Ascending aorta (tissue), 2 donors: ENCODE data around the gene GSDME. TPM values are rescaled to one million over a fixed set of nuclear protein-coding genes. Genes with fewer than 3 reads are reported as not detected.

Source experiments
- DNase-seq, 2 donors: peaks; one replicate each; pipeline ENCODE4 v3.0.0-alpha.2; 2019; ENCODE audit warnings: low spot score in 2 of 2
- H3K27ac ChIP-seq, 2 donors: fragments of 200-600 bp; sonication (generic); one replicate each; pipeline ENCODE4 v1.5.1; 2016 to 2017; ENCODE audit warnings: mild to moderate bottlenecking in 1 of 2
- H3K27me3 ChIP-seq: fragments of 200-600 bp; sonication (generic); one replicate; pipeline ENCODE4 v1.5.1; 2017
- H3K36me3 ChIP-seq, 2 donors: fragments of 200-600 bp; sonication (generic); one replicate each; pipeline ENCODE4 v1.5.1; 2016
- H3K4me1 ChIP-seq, 2 donors: fragments of 200-600 bp; sonication (generic); one replicate each; pipeline ENCODE4 v1.5.1; 2016 to 2017; ENCODE audit warnings: mild to moderate bottlenecking in 1 of 2
- H3K4me3 ChIP-seq, 2 donors: fragments of 200-600 bp; sonication (generic); one replicate each; pipeline ENCODE4 v1.5.1; 2016 to 2017; ENCODE audit warnings: mild to moderate bottlenecking in 1 of 2
- H3K9me3 ChIP-seq, 2 donors: fragments of 200-600 bp; sonication (generic); one replicate each; pipeline ENCODE4 v1.5.1; 2016
- CTCF ChIP-seq, 3 experiments: fragments of 200-600 bp in 2 of 3; fragments of 450-650 bp in 1 of 3; sonication (generic) in 2 of 3; IDR thresholded peaks; one replicate each; pipeline ENCODE4 v1.5.1; 2016 to 2019; ENCODE audit warnings: antibody characterized with exemption in 3 of 3, mild to moderate bottlenecking in 1 of 3, moderate library complexity in 1 of 3
- intact Hi-C: fragments of 100-400 bp; cut with DNase I; formaldehyde crosslinking; loops from one replicate; pipeline ENCODE4 v1.15.1; 2023
- total RNA-seq: library from RNA; depleted of rRNA; stranded (reverse); fragments of >200 nt; gene quantifications from one replicate; pipeline ENCODE4 v1.1.0, GENCODE V29; 2016

Gene GSDME
- total RNA-seq, 1 donor from 2014 or later: 14.9 TPM

GRCh38 chr7:24701261-24702235 is 55.7 kb downstream of the GSDME start:
- intact Hi-C loops: no loop called here
- no peaks in the 10 kb centered on the region for H3K36me3 ChIP-seq
- no peak for DNase-seq
- H3K9me3 ChIP-seq: no peaks in the 10 kb centered on the region
- no peaks in the 10 kb centered on the region for H3K27me3 ChIP-seq
- H3K4me1 ChIP-seq: peaks cover 10 to 21% of the 10 kb centered on the region in 2 donors
- no peak overlapping the region for H3K27ac ChIP-seq
- H3K4me3 ChIP-seq: no peak overlapping the region
- TF ChIP-seq CTCF (IDR thresholded peaks at IDR 0.05): no peak

GRCh38 chr7:24700521-24701260 is 56.6 kb downstream of the GSDME start:
- DNase-seq: no peak
- Histone ChIP-seq H3K4me1 (peaks cover 10 to 21% of the 10 kb centered on the region in 2 donors), H3K27me3 (no peaks in the 10 kb centered on the region), H3K27ac (no peak overlapping the region), H3K9me3 (no peaks in the 10 kb centered on the region), H3K36me3 (no peaks in the 10 kb centered on the region), H3K4me3 (no peak overlapping the region)
- no peak for TF ChIP-seq CTCF (IDR thresholded peaks at IDR 0.05)
- intact Hi-C loops: no loop called here

- Histone ChIP-seq H3K9me3 (no peaks in the 10 kb centered on the region), H3K36me3 (no peaks in the 10 kb centered on the region), H3K4me1 (peaks cover 10 to 20% of the 10 kb centered on the region in 2 donors), H3K27me3 (no peaks in the 10 kb centered on the region), H3K4me3 (no peak overlapping the region), H3K27ac (no peak overlapping the region)
- DNase-seq: no peak
- TF ChIP-seq CTCF (IDR thresholded peaks at IDR 0.05): no peak
- intact Hi-C loops: no loop called here
Observed at GRCh38 chr7:24698531-24699266, 58.6 kb downstream of the GSDME start.

GRCh38 chr7:24697416-24697815 is 59.8 kb downstream of the GSDME start:
- no peak for TF ChIP-seq CTCF (IDR thresholded peaks at IDR 0.05)
- Histone ChIP-seq H3K36me3 (no peaks in the 10 kb centered on the region), H3K9me3 (no peaks in the 10 kb centered on the region), H3K27me3 (no peaks in the 10 kb centered on the region), H3K27ac (no peak overlapping the region), H3K4me1 (peaks cover 2 to 8% of the 10 kb centered on the region in 2 donors), H3K4me3 (no peak overlapping the region)
- no peak for DNase-seq
- intact Hi-C loops: no loop called here

DNA sequence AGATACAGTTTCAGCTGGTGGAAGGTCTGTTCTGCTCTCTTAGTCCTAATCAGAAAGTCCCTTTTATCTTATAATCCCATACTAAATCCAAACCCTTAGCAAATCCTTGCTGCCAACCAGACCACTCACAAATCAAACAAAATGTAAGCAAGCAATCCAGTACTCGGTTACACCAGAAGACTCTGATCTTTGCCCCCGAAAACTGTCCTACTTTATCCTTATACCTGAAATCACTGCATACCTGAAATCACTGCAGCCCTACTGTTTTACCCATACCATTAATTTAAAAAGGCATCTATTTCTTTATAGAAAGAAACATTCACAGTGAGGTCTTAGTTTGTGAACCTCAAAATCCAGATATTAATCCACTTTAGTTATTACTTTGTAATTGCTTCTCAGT is 64.7 kb downstream of the GSDME start:
- H3K36me3 ChIP-seq: peaks cover 0 to 4% of the 10 kb centered on the region in 2 donors
- no peak for DNase-seq
- no peak for TF ChIP-seq CTCF (IDR thresholded peaks at IDR 0.05)
- H3K4me1 ChIP-seq: no peaks in the 10 kb centered on the region
- no peaks in the 10 kb centered on the region for H3K27me3 ChIP-seq
- H3K9me3 ChIP-seq: no peaks in the 10 kb centered on the region
- H3K4me3 ChIP-seq: no peak overlapping the region
- intact Hi-C loops: no loop called here
- H3K27ac ChIP-seq: no peak overlapping the region
